H1 (cell line): Measurements from ENCODE around the gene CYP2B6. TPM values are rescaled to one million over a fixed set of nuclear protein-coding genes. Genes with fewer than 3 reads are reported as not detected.

Source experiments
- POLR2AphosphoS5 ChIP-seq: IDR thresholded peaks from 2 replicates; pipeline ENCODE4 v1.6.1; 2011; ENCODE audit warnings: low read depth, low read length
- polyA plus RNA-seq, 7 experiments: library from polyadenylated mRNA; depleted of rRNA in 3 of 7; stranded (reverse) in 5 of 7; unstranded in 2 of 7; fragments of >200 nt in 5 of 7; fragments of 200-250 nt in 2 of 7; gene quantifications; 1 replicate in 5 of 7; 2 replicates in 1 of 7; 4 replicates in 1 of 7; pipeline versions ENCODE4 v1.2.1 to v1.2.3, GENCODE V29; 2011 to 2013; ENCODE audit warnings: missing spikeins in 2 of 7, mixed read lengths in 2 of 7
- total RNA-seq: library from RNA; stranded (reverse); fragmentation: NEBNext Ultra II Directional; extraction: Animal tissue kit (Norgen Biotek cat#: 25700); gene quantifications from 2 replicates; pipeline ENCODE4 v1.2.1, GENCODE V29; 2021

CYP2B6 gene
- total and polyA plus RNA-seq, 2 of the 8 experiments (the other 6 are each of a cell fraction or from before 2014, with no cell fraction given) = 2.8 to 5.4 TPM

DNA sequence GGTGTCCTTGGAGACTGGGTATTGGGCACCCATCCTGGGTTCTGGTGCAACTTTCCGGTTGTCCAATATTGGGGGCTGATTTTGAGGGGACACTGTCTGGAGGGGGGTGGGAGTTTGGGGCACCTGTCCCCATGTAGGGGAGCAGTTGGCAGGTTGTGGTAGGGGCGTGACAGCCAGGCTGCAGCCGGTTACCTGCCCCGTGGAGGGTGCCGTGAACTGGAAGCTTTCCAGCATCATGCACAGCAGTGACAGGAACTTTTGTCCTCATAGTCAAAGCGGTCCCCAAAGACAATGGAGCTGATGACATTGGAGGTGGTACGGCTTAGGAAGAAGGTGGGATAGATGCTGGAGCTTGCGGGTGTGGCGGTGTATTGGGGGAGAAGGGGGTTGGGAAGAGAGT, 34.3 kb downstream of the CYP2B6 start (continued):
- TF ChIP-seq POLR2AphosphoS5 = no peak
